ENCODE results near the gene COL18A1.
"Not testable (repeated sequence)": the region's sequence is repeated elsewhere in the genome, so short reads cannot be mapped to it uniquely, and the experiment has no call there.

Gene COL18A1

DNA sequence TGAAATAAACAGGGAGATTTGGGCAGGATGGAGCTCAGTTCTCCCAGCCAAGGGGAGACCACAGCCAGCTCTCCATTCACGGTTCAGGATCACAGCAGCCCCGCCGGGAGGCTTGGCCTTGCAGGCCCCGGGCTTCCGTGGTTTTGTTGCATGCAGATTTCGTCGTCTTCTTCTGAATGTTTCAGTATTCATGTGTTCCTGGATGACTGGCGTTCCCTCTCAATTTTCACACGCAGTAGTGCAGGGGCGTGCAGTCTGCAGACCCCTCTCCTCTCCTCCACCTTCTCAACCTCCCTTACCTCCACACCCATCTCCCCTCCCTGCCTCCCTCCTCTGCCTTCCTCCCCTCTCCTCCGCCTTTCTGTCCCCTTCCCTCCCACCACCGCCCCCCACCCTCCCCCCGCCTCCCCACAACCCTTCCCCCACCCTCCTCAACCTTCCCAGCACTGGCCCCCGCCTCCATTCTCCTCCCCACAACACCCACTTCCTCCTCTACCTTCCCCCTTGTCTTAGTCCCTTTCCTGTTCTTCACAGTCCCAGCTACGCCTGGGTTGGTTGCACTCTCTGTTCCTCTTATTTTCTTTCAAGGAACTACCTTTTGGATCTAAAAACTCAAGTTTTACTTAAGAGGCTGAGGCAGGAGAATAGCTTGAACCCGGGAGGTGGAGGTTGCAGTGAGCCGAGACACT lies 145.7 kb downstream of the COL18A1 start:
- no peak for DNase-seq

DNA sequence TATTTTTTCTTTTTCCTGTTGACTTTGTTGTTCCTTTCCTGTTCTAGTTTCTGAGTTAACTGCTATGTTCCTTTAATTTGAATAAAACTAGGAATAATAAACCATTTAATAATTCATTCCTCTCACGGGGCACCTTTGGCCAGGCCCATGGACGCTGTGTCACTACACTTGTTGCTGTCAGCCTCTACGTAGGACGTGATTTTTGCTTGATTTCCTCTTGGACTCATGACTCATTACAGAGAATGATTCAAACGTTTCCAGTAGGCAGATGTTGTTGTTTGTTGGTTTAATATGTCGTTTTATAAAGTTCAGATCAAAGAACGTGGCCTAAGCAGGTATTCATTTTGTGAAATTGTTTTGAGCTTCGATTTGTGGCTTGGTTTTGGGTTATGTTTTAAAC lies 146.4 kb downstream of the COL18A1 start:
- no peak for DNase-seq

DNA sequence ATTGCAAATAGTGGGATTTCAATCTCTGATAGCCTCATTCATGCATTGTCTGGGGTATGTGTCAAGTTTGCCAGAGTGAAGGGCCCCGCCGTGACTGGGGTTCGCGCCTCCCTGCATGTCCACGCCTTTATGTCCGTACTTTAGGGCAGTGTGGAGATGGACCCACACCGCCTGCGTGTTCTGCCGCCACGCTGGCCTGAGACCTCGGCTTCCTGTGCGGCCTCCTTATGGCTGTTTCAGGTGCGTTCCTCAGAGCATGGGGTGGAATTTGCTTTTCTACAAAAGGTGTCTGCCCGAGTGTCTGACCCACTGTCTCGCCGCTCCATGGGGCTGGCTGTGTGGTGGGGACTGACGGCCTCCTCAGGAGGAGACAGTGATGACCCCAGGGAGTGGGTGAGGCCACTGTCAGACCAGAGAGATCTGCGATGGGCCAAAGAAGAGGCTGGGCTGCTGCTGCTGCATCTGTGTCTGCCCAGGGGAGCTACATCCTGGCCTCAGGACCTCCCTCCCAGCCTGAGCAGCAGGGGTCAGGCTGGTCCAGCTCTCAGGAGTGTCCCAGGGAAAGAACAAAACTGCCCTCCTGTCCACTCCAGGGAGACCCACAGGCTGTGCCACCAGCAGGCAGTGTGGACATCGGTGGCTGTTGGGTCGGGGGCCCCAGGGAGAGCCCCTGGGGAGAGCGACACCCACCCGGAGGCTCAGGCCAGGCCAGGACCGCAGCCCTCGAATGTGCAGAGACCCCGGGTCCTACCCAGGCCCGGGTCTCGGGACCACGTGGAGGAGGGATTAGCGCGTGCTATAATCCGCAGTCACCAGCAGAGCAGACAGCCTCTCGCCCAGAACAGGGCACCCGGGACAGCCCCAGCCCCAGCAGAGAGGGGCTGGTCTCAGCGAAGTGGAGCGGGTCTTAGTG lies 147.1 kb downstream of the COL18A1 start:
- DNase-seq = no peak

DNA sequence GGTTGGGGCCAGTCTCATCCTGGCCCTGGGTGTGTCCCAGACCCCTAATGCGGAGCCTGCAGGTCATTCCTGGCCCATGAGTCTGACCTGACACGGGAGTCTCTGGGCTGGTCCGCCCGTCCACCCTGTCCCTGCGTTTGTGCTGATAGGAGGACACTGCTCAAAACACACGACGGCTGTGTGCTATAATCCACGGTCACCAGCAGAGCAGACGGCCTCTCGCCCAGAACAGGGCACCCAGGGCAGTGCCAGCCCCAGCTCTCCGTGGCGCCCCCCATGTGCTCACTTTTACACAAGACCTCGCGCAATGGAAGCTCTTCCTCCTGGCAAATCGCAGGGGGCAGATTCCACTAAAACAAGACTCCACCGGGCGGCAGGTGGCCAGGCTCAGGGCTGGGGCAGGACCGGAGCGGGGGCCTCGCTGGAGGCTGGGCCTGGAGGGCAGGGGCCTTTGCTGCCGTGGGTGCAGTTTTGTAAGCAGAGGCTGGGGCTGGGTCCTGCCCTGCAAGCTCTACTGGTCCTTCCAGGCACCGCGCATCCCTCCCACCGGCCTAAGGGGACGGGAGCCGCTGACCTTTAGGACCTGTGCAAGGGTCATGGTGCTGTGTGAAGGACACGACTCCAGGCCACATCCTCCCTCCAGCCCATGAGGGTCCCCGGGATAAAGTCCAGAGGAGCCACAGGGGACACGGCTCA lies 147.9 kb downstream of the COL18A1 start:
- no peak for DNase-seq

DNA sequence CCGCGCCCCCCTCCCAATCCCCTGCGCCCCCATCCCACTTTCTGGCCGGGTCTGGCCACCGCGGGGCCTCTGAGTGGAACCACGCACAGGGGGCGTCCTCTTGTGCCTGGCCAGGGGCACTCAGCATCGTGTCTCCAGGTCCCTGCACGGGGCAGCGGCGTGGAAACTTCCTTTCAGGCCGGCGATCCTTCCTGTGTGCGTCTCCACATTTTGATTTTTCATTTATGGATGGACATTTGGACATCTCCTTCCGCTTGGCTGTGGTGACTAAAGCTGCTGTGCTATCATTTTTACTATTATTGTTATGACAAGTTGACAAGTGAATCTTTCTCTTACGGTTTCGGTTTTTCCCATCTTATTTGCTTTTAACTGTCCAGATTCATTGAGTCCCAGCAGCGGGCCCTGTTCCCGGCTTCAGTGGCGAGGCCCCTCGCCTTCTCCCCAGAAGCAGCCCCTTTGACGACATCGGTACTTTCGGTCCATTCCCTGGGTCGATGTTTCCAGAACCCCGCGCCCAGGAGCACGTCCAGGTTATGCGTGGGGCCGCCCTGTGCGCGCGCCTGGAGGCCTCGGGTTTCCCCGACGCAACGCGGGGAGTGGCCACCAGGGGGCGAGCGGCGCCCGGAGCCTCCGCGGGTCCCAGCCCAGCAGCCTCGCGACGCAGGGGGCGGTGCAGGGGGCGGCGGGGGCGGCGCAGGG lies 149.7 kb downstream of the COL18A1 start:
- peak; percentile 28 for DNase-seq

DNA sequence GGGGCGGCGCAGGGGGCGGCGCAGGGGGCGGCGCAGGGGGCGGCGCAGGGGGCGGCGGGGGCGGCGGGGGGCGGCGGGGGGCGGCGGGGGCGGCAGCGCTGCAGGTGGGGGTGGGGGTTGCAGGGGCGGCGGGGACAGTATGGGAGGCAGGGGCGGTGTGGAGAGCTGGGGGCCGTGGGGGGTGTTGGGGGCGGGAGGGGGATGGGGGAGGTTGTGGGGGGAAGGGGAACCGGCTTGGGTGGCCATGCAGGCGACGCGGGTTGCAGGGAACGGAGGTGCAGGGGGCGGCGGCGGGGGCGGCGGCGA lies 150.2 kb downstream of the COL18A1 start:
- no peak for DNase-seq

DNA sequence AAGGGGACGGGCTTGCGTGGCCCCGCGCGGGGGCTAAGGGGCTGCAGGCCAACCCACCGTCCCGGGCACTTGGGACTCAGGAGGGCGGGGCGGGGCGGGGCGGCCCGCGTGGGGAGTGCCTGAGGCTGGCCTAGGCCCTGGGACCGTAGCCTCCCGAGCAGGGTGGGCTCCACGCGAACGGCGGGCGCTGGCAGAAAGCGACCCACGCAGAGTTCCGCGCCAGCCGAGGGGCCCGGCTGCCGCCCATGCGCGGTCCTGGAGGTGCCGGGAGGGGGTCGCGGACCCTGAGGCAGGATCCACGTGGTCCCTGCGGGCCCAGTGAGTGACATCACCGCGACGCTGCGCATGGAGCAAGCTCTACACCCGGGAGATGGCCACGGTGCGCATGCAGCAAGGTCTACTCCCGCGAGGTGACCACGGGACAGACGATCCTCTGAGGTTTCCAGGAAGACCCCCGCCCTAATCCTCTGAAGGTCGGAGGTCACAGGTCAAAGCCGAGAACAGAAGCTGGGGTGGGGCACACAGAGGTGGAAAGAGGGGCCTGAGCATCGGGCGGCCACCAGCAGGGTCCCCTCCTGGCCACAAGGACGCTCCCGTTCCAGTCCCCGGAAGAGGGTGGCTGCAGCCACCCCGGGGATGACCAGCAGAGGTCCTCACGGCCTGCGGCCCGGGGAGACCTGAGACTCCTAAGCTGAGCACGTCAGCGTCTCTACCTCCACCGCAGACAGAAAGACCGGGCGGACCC lies 150.8 kb downstream of the COL18A1 start:
- DNase-seq = peak; percentile 40

DNA sequence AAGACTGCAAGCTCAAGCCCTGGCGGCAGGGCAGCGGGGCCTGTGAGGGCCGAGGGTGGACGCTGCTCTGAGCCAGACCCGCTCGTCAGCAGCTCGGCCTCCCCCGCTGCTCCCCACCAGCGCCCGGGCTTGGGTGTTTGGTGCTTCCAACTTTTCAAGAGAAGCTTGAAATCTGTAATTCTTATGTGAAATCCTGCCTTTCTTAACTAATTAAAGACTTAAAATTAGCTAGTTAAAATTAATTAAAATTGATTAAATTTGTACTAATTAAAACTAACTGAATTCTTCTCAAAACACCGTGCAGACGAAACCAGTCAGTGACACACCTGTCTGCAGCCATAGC lies 151.3 kb downstream of the COL18A1 start:
- DNase-seq = no peak

DNA sequence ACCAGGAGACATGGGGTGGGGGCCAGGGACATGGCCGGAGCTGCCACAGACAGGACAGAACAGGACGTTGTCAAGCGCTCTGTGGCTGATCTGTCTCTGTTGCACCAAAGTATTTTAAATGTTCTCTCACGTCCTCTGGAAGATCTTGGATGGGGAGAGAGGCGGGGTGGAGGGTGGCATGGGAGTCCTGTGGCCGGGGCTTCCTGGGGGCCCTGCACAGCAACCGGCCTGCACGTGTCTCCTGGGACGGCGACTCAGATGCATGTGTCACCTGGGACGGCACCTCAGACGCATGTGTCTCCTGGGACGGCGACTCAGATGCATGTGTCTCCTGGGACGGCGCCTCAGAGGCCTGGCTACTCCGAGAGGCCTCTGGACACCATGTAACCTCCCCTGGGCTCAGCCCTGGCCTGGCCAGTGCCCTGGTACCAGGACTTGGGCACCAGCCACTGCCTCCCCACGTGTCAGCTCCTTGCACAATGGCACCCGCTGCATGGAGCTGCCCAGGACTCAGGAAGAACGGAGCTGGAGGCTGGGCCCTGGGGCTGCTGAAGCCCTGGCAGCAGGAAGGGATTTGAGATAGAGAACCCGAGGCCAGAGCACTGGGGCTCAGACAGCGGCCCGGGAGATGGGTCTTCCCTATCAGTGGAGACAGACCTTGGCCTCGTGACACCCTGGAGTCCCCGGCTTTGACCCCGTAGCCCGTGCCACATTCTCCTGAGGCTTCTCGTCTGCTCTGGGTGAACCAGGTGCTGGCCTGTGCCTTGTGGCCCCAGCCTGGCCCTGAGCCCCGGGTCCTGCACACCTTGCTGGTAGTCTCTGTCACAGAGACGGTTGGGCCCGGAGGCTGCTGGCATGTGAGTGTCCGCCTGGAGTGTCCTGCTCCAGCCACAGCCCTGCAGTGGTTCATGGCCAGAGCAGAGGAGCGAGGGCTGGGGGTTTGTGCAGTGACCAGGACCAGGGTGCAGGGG lies 152.0 kb downstream of the COL18A1 start:
- no peak for DNase-seq

DNA sequence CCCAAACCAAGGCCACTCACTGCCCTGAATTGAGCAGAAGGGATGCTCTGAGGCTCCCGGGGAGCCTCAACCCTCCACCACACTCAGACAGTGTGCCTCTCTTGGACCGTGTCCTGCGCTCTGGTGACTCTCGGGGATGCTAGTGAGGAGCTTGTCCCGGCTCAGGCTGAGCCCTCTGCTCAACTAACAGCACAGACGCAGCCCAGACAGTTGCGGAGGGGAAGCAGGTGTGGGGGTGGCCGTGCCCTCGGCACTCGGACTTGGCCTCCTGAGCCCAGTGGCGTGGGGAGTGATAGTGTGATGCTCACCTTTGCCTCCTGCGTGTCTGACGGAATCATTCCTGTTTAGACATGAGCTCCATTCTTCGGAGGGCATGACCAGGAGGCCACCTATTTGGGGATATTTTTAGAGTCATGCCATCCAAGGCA lies 152.7 kb downstream of the COL18A1 start:
- no peak for DNase-seq

DNA sequence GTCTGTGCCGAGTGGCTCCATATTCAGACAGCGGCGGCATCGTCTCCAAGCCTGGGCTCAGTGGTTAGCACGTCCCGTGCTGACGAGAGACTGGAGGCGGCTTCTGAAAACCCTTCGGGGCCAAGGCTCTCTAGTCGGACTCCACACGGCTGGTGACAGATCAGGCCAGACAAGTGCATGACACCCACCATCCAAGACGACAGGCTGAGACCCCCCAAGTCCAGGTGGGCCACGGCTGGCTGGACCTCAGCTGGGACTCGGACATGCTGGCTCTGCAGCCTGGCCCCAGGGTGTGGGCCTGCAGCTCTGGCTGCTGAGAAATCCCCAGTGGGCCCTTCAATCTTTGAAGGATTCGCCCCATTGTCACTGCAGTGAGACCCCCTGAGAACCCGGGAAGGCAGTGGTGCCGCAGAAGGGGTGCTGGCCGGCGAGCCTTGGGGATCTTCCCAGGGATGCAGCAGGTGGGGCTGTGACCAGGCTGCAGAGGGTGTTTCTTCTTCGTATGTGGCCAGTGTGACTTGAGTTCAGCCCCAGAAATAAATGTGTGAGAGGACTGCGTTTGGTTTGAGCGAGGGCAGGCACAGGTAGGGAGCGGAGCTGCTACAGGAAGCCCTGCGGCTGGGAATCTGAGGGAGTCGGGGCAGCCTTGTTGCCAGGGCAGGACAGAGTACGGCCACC lies 153.2 kb downstream of the COL18A1 start:
- DNase-seq = no peak

DNA sequence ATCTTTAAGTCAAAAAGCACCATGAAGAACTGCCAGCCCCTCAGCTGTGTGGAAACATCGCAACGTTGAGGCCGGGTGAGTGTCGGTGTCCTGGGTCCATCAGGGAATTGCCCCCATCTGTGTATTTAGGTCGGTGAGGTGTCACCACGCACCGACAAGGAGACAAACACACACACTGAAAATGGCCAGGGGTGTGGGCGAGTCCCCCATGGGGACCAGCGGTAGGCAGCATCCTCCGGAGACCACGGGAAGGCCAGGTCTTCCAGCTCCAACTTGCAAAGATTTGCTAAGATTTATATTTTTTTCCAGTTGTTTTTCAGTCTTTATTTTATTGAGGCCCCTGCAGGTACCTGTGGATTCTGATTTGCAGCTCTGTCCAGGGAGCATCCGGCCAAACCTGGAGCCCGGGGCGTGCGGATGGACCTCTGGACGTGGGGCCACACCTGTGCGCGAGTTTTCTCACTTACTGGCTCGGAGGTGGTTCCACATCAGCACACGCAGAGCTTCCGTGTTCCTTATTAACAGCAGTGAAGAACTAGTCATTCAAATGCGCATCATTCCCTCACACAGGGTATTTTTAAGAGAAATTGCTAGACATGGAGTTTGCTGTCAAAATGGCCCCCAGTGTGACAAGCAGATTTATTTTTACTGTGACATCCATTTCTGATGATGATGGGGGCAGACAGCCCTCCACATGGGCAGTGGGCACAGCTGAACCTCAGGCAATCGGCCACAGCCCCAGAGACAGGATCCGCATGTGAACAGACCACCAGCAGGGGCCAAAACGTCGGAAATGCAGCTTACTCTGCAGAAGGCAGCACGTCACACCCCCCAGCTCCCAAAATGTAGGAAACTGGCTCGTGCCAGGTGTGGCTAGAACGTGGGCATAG lies 154.5 kb downstream of the COL18A1 start:
- DNase-seq = no peak

DNA sequence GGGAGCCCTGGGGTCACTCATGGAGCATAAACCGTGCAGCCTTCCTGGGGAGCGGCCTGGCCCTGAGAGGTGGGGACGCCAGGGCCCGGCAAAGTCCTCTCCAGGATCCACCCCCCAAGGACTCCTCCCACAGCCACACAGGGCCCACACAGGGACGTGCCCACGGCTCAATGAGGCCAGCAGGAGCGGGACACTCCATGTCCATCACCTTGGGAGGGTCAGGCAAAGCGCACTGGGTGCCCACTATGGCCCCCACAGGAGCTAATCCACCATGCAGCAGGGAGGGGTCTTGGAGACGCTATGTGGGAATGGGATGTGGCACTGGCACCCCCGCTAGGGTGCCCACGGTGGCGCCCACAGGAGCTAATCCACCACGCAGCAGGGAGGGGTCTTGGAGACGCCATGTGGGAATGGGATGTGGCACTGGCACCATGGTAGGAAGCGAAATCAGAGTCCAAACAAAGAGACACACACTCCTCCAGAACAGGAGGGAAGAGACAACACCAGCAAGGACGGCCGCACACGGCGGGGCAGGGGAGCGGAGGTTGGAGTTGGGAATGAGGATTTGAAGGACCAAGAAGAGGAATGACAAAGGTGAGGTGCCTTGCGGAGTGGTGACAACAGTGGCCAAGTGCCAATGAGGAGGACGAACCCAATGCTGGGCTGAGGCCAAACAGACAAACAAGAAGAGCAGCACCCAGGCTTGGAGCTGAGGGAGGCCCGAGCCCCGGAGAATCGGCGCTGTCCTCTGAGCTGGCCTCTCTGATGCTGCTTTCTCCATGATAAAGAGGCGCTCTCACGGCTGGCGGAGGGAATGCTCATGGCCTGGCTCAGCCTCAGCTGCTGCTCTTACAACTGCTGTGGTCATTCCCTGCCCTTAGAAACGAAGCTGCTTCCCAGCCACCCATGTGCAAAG lies 155.4 kb downstream of the COL18A1 start:
- no peak for DNase-seq

DNA sequence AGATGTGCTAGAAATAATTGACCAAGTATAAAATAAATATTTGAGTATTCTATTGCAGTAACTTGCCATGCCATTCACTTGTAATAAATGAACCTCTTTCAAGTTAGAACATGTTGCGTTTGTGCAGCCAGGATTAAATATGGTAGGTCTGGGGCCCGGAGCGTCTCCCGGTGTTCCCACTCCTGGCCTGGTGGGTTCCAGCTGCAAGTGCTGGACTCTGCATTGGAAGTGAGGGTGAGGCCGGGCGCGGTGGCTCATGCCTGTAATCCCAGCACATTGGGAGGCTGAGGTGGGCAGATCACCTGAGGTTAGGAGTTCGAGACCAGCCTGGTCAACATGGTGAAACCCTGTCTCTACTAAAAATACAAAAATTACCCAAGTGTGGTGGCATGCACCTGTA lies 156.3 kb downstream of the COL18A1 start:
- not testable (repeated sequence) for DNase-seq

DNA sequence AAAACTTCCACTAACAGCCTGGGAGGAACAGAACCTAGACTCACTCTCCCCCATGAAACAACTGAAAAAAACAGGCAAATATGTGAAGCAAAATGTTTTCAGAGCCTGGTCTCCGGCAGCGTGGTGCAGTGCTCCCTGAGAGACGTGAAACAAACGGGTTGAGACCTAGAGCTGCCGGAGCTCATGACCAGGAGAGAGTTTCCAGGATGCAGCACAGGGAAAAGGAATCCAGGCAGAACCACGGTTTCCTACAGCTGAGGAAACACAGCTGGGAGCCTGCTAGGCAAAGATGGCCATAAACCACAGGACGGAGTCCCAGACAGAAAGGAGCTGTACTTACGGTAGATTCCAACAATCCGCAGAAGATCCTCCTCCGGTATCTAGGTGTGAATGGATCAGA lies 157.4 kb downstream of the COL18A1 start:
- DNase-seq = no peak

DNA sequence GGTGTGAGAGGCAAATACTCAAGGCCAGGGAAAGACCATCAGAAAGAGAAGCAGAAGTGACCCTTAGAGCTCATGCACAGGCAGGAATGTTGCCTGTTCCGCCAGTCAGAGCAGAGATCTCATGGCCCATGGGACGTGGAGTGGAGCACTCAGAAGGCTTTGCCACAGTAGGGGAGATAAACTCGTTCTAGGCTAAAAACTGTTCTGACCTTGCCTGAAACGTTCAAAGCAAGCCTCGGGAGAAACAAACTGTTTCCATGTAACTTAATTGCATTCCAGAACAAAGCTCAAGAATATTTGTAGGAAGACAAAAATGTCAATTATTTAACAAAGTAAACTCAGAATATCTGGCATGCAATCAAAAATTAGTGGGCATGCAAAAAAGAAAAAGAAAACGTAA lies 158.0 kb downstream of the COL18A1 start:
- no peak for DNase-seq

Data from NCI-H1417 treated with DMSO at 0.1 percent for 48 hours (cell line).